NCI-H526 treated with DMSO at 0.1 percent for 48 hours (cell line): ENCODE results near the gene ARL5A.
A peak's percentile ranks its signal among the peaks of the same experiment; 100 is the strongest.

ENCODE experiments used
- DNase-seq: peaks from one replicate; lab custom pipeline; 2025; lab: John Stamatoyannopoulos, UW

ARL5A gene

DNA sequence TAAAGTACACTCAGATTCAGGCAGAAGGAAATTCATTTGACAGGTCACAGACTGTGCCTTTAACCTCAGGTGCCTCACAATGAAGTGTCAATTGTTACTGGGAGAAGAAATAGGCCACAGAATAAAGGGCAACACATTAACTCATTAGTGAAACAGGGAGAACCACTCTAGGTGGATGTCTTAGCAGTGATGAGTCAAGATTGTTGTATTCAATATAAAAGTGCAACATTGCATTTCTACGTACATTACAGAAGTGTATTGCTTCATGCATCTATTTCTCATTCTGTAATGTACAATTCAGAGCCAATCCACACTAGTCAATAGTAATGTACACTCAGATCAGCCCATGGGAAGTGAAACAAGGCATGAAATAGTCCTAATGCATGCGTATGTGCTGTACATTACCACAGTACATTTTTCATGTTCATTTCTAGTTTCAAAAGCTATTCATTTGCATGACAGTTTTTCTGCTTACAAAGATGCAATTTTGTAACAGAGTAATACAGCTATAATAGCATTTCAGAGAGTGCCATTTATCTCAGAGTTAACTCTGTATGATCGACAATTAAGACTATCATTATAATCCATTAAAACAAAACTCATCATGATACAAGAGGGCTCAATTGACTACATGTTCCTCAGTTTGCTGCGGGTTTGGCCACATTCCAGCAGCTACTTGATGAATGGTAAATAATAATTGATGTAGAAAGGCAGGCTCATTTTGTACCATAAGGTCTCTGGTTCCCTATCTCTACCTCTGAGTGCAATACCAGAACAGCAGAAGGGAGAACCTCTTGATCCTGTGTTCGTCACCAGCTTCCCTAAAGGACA, 12.2 kb upstream of the ARL5A start:
- no peak for DNase-seq

DNA sequence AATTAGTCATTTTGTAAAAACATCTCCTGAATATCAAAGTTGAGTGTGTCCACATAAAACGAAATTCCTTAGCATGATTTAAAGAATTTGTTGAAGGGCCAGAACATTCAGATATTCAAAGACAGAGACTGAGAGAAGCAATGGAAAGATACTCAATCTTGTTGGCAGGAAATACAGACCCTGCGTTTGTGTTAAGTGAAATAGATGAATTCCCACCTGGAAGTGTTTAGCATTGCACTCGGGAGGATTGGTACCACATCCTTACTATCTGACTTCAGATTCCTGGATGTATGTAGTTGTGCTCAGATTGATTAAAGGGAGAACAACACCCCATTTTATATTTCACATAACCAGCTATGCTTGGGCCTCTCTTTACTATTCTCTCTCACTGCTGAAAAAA, 9.7 kb upstream of the ARL5A start:
- DNase-seq: no peak

DNA sequence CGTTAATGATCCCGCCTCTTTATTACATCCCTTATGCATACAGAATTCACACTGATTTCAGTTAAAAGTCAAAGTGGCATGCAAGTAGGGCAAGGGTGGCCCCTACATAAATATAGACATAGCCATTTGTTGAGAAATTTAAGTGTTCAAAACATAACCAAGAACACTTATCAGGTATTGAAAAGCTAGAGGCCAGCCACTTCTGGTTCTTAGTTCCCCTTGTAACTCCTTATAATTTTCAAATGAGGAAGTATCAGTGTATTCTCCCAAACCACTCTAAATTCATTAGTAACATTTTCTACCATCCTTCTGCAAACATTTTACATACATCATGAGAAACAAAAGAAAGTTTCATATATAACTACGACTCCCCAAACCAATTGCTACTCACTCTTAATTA, 5.8 kb upstream of the ARL5A start:
- DNase-seq: no peak

DNA sequence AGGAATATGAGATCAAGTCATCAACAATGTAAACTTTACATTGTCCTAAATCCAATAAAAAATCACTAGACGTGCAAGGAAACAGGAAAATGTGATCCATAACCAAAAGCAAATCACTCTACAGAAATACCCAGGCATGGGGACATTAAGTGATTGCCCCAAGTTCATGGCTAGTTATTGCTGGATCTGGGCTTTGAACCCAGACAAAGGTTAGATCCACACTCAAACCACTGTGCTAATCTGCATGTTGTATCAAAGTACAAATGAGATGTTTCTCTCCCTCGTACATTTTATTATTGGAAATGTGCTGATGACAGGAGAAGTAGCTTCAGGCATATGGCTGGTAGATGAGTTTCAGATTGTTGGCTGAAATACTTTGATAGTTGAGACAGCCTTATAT, 2.7 kb upstream of the ARL5A start:
- no peak for DNase-seq

DNA sequence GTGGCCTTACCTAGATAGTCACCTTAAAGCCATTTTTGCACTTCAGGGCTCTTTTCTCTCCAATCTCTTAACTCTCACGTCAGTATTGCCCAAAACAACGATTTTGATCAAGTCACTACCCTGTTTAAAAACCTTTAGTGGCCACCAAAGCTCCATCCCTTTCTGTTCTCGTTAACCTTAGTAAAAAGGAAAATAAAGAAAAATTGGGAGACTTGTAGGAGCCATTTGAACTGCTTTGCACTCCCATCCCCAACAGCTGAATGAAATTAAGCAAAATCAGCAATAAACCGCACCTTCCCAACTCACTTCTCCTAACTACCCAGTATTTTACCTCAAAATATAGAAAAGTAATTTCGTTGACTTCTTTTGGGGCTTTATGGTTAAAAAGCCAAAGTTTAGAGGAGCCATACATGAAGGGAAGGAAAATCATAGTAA, 686 bp upstream of the ARL5A start:
- DNase-seq: no peak

DNA sequence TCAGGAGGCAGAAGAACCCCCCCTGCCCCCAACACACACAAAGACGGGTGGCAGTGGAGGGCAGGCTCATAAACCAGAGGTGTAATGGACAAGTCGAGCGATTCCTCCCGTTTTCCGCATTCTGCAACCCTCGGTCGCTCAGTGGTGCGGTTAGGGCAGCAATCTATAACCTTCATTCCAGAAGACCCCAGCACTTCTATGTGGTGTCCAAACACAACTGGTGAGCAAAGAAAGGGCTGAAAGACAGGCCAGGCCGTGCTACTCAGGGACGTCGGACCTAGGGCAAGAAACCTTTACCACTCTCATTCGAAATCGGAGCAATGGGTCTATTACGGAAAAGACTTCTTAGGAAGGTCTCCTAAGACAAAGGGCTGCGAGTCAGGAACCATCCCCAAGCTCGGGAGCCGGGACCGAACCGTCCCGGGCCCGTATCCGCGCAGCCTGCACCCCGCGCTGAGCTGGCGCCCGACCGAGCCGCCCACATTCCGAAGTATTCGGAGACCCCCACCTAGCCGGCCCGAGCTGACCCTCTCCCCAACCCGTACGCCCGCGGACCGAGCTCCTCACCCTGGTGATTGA, 568 bp downstream of the ARL5A start:
- DNase-seq: no peak

DNA sequence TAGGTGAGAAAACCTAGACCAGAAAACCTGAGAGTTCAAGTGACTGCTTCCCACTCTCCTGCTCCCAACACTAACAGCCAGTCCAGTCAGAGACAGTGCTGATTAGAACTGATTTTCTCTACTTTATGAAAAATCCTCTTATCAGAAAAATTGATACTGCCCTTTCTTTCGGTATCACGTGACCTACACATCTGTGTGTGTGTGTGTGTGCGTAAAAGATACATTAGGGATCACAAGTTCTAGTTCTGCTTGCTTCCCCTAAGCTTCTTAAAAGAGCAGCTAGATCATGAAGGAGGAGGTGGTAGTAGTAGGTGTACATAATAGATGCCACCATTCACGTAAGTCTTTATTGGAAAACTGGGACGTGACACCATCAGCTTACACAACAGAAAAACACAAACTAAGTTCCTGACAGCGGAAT, 1.5 kb downstream of the ARL5A start:
- DNase-seq: peak; percentile 54

DNA sequence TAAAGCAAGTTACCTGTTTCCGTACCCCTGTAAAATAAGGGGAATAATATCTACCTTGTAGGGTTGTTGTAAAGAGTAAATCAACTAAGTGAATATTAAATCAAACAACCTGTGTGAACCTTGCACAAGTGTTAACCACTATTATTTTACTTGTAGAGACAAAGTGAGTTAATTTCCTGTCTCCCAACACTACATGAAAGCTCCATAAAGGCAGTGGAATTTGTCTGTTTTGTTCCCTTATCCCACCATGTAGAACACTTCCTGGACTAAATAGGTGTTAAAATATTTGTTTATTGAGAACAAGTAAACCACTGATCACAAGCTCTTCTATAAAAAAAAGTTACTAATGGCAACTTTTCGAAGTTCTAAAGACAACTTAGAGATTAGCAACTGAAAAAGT, 3.3 kb downstream of the ARL5A start:
- DNase-seq: no peak

DNA sequence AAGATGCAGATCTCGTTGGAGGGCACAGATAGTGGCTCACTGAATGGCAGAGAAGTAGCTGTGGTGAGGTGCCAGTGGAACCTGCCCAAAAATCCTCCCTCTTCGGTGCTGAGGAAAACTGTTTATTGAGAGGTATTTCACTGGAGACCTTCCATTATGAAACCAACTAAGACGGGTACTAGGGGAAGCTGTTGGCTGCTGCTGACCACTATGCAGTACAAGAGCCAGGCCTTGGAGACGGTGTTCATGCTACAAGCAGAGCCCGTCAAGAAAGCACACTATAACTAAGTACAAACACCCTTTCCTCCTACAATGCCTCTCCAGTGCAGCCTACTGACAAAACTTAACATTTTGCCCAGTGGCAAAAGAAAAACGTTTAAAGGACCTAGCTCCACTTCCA, 4.6 kb downstream of the ARL5A start:
- peak; percentile 15 for DNase-seq

DNA sequence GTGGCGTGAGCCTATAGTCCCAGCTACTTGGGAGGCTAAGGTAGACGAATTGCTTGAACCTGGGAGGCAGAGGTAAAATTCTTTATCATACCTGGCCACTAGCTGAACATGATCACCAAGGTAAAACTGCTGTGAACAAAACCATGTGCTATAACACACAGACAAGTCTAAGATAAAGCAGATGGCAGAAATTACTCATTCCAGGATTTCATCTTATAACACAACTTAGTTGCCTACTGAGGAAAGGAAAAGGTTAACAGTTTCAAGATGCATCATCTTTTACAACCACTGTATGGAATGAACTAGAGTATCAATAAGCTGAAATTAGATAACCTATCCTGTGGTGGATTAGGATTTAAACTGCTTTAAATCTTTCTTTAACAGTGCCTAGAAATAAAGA, 8.3 kb downstream of the ARL5A start:
- DNase-seq: no peak

DNA sequence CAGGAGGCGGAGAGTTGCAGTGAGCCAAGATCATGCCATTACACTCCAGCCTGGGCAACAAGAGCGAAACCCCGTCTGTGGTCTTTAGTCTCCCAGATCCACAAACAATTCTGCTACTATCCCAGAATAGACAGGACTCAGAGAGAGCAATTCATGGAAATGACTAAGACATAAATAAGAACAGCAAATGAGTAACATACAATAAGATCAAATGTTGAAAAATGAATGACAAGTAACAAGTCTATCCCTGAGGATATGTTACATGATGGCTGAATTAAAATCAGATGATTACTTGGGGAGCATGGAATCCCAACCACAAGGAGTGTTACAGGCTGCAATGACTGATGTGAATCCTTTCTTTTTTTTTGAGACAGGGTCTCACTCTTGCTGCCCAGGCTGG, 10.3 kb downstream of the ARL5A start:
- no peak for DNase-seq

DNA sequence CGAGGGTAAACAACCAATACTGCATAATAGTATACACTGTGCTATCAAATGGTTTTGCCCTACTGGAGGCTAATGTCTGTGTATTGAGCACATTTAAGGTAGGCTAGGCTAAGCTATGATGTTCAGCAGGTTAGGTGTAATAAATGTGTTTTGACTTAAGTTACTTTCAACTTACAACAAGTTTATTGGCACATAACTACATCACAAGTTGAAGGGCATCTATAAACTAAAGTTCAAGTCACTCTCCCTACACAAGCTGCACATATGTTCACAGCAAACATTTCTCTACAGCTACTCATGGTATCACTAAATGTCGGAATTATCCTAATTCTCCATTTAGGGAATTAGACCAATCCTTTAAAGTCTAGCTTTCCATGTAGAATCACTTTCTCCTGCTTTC, 11.4 kb downstream of the ARL5A start:
- DNase-seq: no peak

DNA sequence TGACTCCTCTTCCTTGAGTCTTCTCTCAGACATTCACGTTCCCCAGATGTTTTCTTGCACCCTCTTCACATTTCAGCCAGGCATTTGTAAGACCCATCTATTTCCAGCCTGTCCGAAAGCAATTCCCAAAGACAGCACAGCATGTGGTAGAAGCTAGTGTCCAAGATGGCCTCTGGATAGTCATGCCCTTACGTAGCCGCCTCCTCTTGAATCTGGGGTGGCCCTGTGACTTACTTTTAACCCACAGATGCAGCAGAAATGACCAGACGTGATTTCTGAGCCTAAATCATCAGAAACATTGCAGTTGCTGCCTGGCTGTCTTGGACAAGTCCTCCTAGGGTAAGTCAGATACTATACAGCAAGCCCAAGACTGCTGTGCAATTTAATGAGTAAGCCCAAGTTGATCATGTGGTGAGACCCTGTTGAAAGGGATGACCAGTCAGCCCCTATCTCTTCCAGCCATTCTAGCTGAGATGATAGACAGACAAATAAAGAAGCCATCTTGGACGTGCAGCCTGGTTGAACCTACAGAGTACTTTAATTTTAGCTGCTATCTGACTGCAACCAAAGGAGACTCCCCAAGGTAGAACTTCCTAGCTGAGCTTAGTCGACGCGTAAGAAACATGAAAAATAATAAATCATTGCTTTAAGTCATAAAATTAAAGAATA, 12.3 kb downstream of the ARL5A start:
- no peak for DNase-seq

DNA sequence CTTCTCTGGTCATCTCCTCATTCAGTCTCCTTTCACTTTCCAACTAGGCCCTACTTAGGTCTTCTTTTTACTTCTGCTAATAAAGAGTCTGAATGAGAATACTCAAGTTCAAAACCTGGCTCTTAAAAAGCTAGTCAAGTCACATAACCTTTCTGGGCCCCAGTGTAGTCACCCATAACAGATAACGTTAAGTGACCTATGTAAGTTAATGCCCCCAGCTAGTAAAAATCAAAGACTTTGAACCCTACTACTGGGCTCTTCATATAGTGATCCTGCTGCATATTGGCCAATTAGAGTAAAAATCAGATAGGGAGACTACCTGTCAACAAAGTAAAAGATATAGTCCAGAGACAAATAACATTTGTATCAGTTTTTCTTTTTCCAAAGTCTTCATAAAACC, 17.7 kb downstream of the ARL5A start:
- DNase-seq: no peak

DNA sequence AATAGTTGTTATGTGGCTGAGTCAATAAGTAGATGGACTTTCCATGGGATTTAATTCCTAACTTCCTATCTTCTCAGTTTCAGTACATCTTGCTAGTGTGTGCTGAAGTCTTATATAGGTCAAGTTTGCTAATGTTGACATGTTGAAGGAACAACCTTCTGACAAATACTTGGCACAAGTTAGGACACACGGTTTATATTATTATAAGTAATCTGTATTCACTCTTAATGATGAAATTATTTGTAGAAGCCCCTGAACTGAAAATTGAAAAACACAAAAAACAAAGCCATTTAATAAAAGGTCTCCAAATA, 19.2 kb downstream of the ARL5A start:
- no peak for DNase-seq

DNA sequence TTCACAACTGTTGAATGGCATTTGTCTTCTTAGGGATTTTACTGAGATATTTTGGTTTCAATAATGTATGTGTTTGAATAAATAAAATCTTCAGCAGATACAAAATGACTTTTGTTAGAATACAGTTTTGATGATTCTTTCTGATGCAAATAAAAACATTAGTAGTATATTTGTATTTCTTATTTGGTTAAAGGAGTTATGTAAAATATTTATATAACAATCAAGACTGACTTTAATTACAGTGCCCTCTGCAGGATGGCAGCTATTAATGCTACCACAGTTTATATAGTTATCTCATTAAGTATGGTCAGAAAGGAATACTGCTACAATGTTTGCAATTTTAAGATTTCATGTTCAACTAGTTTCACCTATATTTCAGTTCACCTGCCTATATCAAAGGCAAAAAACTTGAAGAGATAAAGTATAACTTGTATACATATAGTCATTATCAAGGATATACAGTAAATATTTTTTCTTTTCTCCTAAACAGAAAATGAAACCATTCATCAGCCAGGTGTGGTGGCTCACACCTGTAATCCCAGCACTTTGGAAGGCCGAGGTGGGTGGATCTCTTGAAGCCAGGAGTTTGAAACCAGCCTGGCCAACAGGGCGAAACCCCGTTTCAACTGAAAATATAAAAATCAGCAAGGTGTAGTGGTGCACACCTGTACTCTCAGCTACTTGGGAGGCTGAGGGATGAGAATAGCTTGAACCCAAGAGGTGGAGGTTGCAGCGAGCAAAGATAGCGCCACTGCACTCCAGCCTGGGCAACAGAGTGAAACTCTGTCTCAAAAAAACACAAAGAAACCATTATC, 19.8 kb downstream of the ARL5A start:
- DNase-seq: peak; percentile 41

DNA sequence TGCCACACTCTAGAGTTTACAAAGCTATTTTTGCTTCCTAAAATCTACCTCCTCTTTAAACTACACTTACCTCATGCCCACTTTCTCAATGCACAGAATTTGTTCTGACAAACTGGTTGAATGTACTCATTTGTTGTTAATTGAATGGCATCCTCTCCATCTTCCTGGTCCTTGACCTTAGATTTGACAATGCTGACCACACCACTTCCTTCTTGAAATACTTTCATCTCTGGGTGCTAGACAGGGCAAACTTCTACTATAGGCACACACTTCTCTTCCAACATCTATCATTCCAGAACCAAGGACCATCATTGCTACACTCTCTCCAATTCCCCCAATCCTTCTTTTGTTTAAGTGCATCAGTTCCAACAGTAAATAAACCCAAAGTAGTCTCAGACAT, 22.3 kb downstream of the ARL5A start:
- DNase-seq: no peak

DNA sequence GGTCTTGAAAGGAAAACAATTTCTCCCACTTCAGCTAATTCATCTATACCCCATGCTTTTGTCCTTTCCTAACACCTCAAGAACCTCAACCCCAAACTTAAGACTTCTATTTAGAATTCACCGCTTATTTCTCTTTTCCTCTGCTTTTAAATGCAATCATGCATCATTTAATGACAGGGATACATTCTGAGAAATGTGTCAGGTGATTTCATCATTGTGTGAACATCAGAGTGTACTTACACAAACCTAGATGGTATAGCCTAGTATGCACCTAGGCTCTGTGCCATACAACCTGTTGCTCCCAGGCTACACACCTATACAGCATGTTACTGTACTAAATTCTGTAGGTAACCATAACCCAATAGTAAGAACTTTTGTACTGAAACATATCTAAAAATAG, 22.9 kb downstream of the ARL5A start:
- DNase-seq: no peak

DNA sequence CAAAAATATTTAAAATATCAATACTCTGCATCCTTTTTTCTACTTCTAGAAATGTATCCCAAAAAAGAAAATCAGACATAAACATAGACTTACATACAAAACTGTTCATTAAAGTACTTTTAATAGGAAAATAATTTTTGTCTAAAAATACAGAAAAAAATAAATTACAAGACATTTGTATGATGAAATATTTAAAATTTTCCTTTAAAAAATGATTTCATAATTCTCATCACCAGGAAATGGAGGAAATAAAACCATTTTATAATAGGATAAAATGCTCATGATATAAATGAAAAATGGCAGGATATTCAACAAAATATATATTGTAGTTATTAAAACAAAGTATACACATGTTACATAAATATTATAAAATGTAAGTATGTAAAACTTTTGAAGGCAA, 24.4 kb downstream of the ARL5A start:
- no peak for DNase-seq

DNA sequence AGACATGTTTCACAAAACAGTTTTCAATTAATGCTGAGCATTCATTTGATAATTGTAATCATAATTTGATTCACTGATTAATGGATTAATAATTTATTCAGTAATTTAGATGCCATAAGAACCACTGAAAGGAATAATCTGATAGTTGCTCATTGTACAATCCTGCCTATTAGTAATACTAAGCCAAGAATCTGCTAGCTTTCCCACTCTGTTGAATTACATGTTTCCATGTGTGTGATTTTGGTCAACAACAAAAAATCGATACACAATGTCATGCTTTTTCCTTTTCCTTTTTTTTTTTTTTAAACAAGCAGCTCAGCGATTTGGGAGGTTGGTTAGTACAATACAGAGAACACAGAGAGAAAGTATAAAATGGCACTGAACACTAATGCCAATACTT, 25.9 kb downstream of the ARL5A start:
- DNase-seq: no peak

DNA sequence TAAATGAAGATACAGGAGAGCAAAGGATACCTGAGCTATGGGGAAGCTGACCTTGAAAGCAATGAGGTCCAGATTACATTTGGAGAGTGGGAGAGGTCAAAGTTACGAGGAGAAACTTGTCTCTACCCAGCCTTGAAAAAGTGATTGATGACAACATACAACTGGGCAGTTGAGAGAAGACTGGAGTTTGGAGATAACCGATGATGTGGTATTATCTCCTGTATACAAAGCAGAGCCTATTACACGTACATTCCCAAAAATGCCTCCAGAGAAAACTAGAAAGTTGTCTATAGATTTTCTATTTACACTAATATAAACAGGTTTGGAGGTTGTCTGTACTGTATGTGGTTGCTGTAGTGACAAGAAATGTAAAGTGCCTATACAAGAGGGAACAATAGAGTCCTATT, 28.3 kb downstream of the ARL5A start:
- no peak for DNase-seq

DNA sequence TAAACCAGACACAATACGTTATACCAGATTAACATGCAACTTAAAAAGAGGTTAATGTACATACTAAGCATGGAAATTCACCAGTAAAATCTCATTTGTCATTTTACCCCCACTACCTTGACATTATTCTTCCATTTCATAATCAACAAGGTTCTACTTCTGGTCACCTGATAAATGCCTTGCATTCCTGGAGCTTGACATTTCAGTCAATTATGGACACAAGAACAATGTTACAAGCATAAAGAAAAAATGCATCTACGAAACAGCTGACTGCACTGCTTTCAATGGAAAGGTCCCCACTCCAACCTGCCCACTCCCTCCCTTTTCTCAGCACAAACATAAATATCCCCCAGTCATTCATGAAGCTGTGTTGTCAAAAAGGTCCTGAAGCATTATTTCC, 31.4 kb downstream of the ARL5A start:
- DNase-seq: no peak
